Mucosa of gallbladder (tissue), 1 donor: ENCODE data around the gene CTNNA3. TPM values are rescaled to one million over a fixed set of nuclear protein-coding genes. Genes with fewer than 3 reads are reported as not detected.

Source experiments
- DNase-seq: peaks from one replicate; pipeline ENCODE4 v3.0.0-alpha.2; 2020; ENCODE audit warnings: low spot score
- total RNA-seq: library from RNA; stranded (reverse); gene quantifications from one replicate; pipeline ENCODE4 v1.2.1, GENCODE V29; 2021
- donor health status: DM: no; HTN: no; CAD: no.

Gene CTNNA3
- total RNA-seq, 1 donor from 2014 or later, result 3.7 TPM

- no peak for DNase-seq
Observed at GRCh38 chr10:67327626-67328535, 368.1 kb downstream of the CTNNA3 start.

- DNase-seq, result no peak
Observed at GRCh38 chr10:67319976-67320375, 376.0 kb downstream of the CTNNA3 start.

GRCh38 chr10:67308912-67309311 is 387.1 kb downstream of the CTNNA3 start:
- no peak for DNase-seq

- DNase-seq, result no peak
Observed at GRCh38 chr10:67306588-67307205, 389.3 kb downstream of the CTNNA3 start.

- no peak for DNase-seq
Observed at GRCh38 chr10:67302701-67303100, 393.3 kb downstream of the CTNNA3 start.

- no peak for DNase-seq
Observed at GRCh38 chr10:67299761-67300160, 396.2 kb downstream of the CTNNA3 start.

GRCh38 chr10:67297637-67298181 is 398.3 kb downstream of the CTNNA3 start:
- no peak for DNase-seq

GRCh38 chr10:67296926-67297325 is 399.1 kb downstream of the CTNNA3 start:
- DNase-seq, result no peak

- no peak for DNase-seq
Observed at GRCh38 chr10:67288688-67289410, 407.1 kb downstream of the CTNNA3 start.

- DNase-seq, result no peak
Observed at GRCh38 chr10:67284589-67284988, 411.4 kb downstream of the CTNNA3 start.

- DNase-seq, result no peak
Observed at GRCh38 chr10:67282871-67283270, 413.1 kb downstream of the CTNNA3 start.

- DNase-seq, result no peak
Observed at GRCh38 chr10:67280405-67280804, 415.6 kb downstream of the CTNNA3 start.

GRCh38 chr10:67277402-67277801 is 418.6 kb downstream of the CTNNA3 start:
- DNase-seq, result no peak

- DNase-seq, result no peak
Observed at GRCh38 chr10:67269828-67270227, 426.2 kb downstream of the CTNNA3 start.

- no peak for DNase-seq
Observed at GRCh38 chr10:67268146-67268545, 427.8 kb downstream of the CTNNA3 start.

GRCh38 chr10:67262675-67263074 is 433.3 kb downstream of the CTNNA3 start:
- no peak for DNase-seq

GRCh38 chr10:67261300-67261797 is 434.6 kb downstream of the CTNNA3 start:
- DNase-seq, result no peak

GRCh38 chr10:67259319-67259929 is 436.6 kb downstream of the CTNNA3 start:
- DNase-seq, result no peak

GRCh38 chr10:67257427-67258144 is 438.4 kb downstream of the CTNNA3 start:
- DNase-seq, result no peak

GRCh38 chr10:67257018-67257417 is 439.0 kb downstream of the CTNNA3 start:
- DNase-seq, result no peak

- no peak for DNase-seq
Observed at GRCh38 chr10:67250686-67251085, 445.3 kb downstream of the CTNNA3 start.
